Erythroblast (primary cell): ENCODE results near the gene OR9G4.

Experiments
- GATA1 ChIP-seq: IDR thresholded peaks from 2 replicates; pipeline ENCODE4 v1.6.1; 2011; ENCODE audit warnings: low read depth, mild to moderate bottlenecking, control low read depth, low read length, moderate library complexity
- POLR2A ChIP-seq: IDR thresholded peaks from 2 replicates; pipeline ENCODE4 v1.6.1; 2011; ENCODE audit warnings: mild to moderate bottlenecking, low read length

GRCh38 chr11:56764976-56765375, 16.5 kb upstream of the OR9G4 start:
- TF ChIP-seq POLR2A (no peak), GATA1 (no peak)
